Panc1 (cell line): Measurements from ENCODE around the gene INPP4B. TPM values are rescaled to one million over a fixed set of nuclear protein-coding genes. Genes with fewer than 3 reads are reported as not detected.

Experiments used
- ATAC-seq: fragments of 200-7000 bp; cut with Tn5 transposase; 2 replicates; pipeline ENCODE4 v1.9.1; 2020; ENCODE audit warnings: mild to moderate bottlenecking, moderate library complexity
- BruUV-seq: library from RNA; stranded (reverse); fragments of 400-500 nt; replicated peaks from 2 replicates; lab custom pipeline; 2021; lab: Mats Ljungman, UMichigan
- CTCF ChIA-PET: fragments of 300-600 bp; sonication (Branson Sonifier 250); formaldehyde crosslinking; loops from one replicate; lab custom pipeline; 2022; ENCODE audit warnings: antibody characterized with exemption; lab: Charles Lee
- POLR2A ChIA-PET: fragments of 300-600 bp; sonication (Branson Sonifier 250); formaldehyde crosslinking; loops from one replicate; lab custom pipeline; 2022; ENCODE audit warnings: antibody characterized with exemption; lab: Charles Lee
- DNase-seq: peaks from one replicate; pipeline ENCODE4 v3.0.0-alpha.2; 2010; ENCODE audit warnings: low read depth, low spot score
- H3K27ac ChIP-seq: 2 replicates; pipeline ENCODE4 v1.5.1; 2011; ENCODE audit warnings: mild to moderate bottlenecking, low read length, inconsistent platforms
- H3K27me3 ChIP-seq: fragments of 200-500 bp; sonication (Bioruptor generic); 2 replicates; pipeline ENCODE4 v1.6.0; 2014; ENCODE audit warnings: low read length, inconsistent platforms; ENCODE audit not compliant: control insufficient read depth, insufficient read depth
- H3K36me3 ChIP-seq: fragments of 200-500 bp; sonication (Bioruptor generic); 2 replicates; pipeline ENCODE4 v1.5.1; 2014; ENCODE audit warnings: inconsistent platforms, mild to moderate bottlenecking, low read length, moderate library complexity; ENCODE audit not compliant: control insufficient read depth, insufficient read depth
- H3K4me1 ChIP-seq: 2 replicates; pipeline ENCODE4 v1.5.1; 2011; ENCODE audit warnings: inconsistent platforms, mild to moderate bottlenecking, low read length, moderate library complexity; ENCODE audit not compliant: control insufficient read depth, insufficient read depth
- H3K4me3 ChIP-seq, 2 experiments: 2 replicates each; pipeline ENCODE4 v1.5.1; 2011 to 2012; ENCODE audit warnings: low read depth in 2 of 2, low read length in 2 of 2, mild to moderate bottlenecking in 2 of 2, inconsistent platforms in 1 of 2, moderate library complexity in 1 of 2
- H3K9me3 ChIP-seq: fragments of 200-500 bp; sonication (Bioruptor generic); 2 replicates; pipeline ENCODE4 v1.5.1; 2014; ENCODE audit warnings: low read depth, mild to moderate bottlenecking, inconsistent platforms, low read length, moderate library complexity; ENCODE audit not compliant: control insufficient read depth, insufficient read depth
- POLR2AphosphoS5 ChIP-seq: IDR thresholded peaks from 2 replicates; pipeline ENCODE4 v1.6.1; 2012; ENCODE audit warnings: mild to moderate bottlenecking, low read depth, low read length, moderate library complexity
- SIN3A ChIP-seq: IDR thresholded peaks from 2 replicates; pipeline ENCODE4 v1.6.1; 2012; ENCODE audit warnings: low read depth, mild to moderate bottlenecking, low read length, moderate library complexity, borderline replicate concordance; ENCODE audit not compliant: insufficient read depth
- TCF7L2 ChIP-seq: IDR thresholded peaks from 2 replicates; pipeline ENCODE4 v1.6.1; 2011; ENCODE audit warnings: mild to moderate bottlenecking, low read depth, low read length, inconsistent platforms
- in situ Hi-C: cut with HindIII; loops from 2 replicates; pipeline ENCODE4 v1.10.0; 2016; ENCODE audit warnings: low sequenced_read_pairs, low pct_unique_long_range_greater_than_20kb
- intact Hi-C: fragments of 100-400 bp; cut with micrococcal nuclease; formaldehyde crosslinking; loops from one replicate; pipeline ENCODE4 v1.10.0; 2022; ENCODE audit not compliant: unreplicated experiment
- total RNA-seq: library from RNA; stranded (reverse); gene quantifications from one replicate; pipeline ENCODE4 v1.2.1, GENCODE V29; 2021; ENCODE audit not compliant: unreplicated experiment
- TF ChIP-seq, protein P1 (sequence below), 2 experiments: IDR thresholded peaks; 2 replicates each; pipeline ENCODE4 v1.6.1; 2011 to 2012; ENCODE audit warnings: low read depth in 2 of 2, control low read depth in 1 of 2, low read length in 1 of 2, mild to moderate bottlenecking in 1 of 2, moderate library complexity in 1 of 2; ENCODE audit not compliant: insufficient read depth in 1 of 2
- TF ChIP-seq, protein P2 (sequence below): fragments of 450-650 bp; IDR thresholded peaks from 2 replicates; pipeline ENCODE4 v1.5.1; 2017; ENCODE audit warnings: mild to moderate bottlenecking

INPP4B gene
- total RNA-seq, 1 experiment from 2014 or later = 4.5 TPM

DNA sequence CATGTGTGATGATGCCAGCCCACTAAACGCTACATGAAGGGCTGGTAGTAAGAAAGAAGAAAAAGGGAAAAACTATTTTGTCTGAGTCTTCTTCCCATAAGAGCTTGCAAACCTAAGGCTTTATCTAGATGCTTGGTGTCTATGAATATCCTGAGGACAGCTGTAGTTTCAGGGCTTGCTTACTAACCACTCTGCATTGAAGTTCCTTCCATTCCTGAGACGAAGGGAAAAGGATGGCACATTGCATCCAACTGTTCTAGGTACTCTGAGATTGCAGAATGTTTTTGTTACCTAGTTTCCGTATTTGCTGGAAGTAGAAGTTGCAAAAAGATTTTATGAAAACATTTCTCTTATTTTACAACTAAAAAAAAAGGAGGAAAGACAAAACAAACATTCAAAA, 665.1 kb downstream of the INPP4B start:
- H3K9me3 ChIP-seq = no peaks in the 10 kb centered on the region
- POLR2A ChIA-PET = no interaction called here
- no peak for DNase-seq
- no peak for ATAC-seq
- H3K27ac ChIP-seq = no peak overlapping the region
- H3K36me3 ChIP-seq = no peaks in the 10 kb centered on the region
- no TSS peak for BruUV-seq
- no peak overlapping the region for H3K4me3 ChIP-seq
- TF ChIP-seq SIN3A (no peak), POLR2AphosphoS5 (no peak), TCF7L2 (no peak)
- TF ChIP-seq, protein P1, sequence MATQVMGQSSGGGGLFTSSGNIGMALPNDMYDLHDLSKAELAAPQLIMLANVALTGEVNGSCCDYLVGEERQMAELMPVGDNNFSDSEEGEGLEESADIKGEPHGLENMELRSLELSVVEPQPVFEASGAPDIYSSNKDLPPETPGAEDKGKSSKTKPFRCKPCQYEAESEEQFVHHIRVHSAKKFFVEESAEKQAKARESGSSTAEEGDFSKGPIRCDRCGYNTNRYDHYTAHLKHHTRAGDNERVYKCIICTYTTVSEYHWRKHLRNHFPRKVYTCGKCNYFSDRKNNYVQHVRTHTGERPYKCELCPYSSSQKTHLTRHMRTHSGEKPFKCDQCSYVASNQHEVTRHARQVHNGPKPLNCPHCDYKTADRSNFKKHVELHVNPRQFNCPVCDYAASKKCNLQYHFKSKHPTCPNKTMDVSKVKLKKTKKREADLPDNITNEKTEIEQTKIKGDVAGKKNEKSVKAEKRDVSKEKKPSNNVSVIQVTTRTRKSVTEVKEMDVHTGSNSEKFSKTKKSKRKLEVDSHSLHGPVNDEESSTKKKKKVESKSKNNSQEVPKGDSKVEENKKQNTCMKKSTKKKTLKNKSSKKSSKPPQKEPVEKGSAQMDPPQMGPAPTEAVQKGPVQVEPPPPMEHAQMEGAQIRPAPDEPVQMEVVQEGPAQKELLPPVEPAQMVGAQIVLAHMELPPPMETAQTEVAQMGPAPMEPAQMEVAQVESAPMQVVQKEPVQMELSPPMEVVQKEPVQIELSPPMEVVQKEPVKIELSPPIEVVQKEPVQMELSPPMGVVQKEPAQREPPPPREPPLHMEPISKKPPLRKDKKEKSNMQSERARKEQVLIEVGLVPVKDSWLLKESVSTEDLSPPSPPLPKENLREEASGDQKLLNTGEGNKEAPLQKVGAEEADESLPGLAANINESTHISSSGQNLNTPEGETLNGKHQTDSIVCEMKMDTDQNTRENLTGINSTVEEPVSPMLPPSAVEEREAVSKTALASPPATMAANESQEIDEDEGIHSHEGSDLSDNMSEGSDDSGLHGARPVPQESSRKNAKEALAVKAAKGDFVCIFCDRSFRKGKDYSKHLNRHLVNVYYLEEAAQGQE (IDR thresholded peaks at IDR 0.05; ENCODE audit: insufficient read depth in 1 of 2, low read depth in 2 of 2, low read length in 1 of 2) = no peak
- TF ChIP-seq, protein P2, sequence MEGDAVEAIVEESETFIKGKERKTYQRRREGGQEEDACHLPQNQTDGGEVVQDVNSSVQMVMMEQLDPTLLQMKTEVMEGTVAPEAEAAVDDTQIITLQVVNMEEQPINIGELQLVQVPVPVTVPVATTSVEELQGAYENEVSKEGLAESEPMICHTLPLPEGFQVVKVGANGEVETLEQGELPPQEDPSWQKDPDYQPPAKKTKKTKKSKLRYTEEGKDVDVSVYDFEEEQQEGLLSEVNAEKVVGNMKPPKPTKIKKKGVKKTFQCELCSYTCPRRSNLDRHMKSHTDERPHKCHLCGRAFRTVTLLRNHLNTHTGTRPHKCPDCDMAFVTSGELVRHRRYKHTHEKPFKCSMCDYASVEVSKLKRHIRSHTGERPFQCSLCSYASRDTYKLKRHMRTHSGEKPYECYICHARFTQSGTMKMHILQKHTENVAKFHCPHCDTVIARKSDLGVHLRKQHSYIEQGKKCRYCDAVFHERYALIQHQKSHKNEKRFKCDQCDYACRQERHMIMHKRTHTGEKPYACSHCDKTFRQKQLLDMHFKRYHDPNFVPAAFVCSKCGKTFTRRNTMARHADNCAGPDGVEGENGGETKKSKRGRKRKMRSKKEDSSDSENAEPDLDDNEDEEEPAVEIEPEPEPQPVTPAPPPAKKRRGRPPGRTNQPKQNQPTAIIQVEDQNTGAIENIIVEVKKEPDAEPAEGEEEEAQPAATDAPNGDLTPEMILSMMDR = no peak
- H3K27me3 ChIP-seq = no peaks in the 10 kb centered on the region
- intact Hi-C loops (no loop called here), in situ Hi-C loops (no loop called here)
- CTCF ChIA-PET = no interaction called here
- no peaks in the 10 kb centered on the region for H3K4me1 ChIP-seq

DNA sequence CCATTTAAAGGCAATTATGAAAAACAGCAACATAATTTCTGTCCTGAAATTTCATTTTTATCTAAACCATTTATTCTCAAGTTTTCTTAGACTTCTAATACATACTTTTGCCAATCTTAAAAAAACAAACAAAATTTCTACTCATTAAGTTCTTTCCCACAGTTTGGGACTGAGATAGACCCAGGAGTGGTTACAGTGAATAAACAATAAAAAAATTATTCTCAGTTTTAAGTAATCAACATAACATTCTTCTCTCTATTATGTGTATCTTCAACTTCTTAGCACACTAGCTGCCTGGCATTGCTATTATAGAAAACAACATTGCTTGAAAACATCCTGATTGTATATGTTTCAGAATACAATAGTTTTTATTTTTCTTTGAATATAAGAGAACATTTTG, 676.9 kb downstream of the INPP4B start:
- POLR2A ChIA-PET = no interaction called here
- intact Hi-C loops = no loop called here
- no peak for TF ChIP-seq TCF7L2
- TF ChIP-seq SIN3A = no peak
- TF ChIP-seq, protein P1 (IDR thresholded peaks at IDR 0.05; ENCODE audit: insufficient read depth in 1 of 2, low read depth in 2 of 2, low read length in 1 of 2) = no peak
- TF ChIP-seq POLR2AphosphoS5 = no peak
- TF ChIP-seq, protein P2 = no peak
- CTCF ChIA-PET = no interaction called here
- BruUV-seq = no TSS peak
- Histone ChIP-seq H3K27me3 (no peaks in the 10 kb centered on the region), H3K27ac (no peak overlapping the region), H3K4me1 (no peaks in the 10 kb centered on the region), H3K9me3 (no peaks in the 10 kb centered on the region), H3K4me3 (no peak overlapping the region), H3K36me3 (no peaks in the 10 kb centered on the region)
- DNase-seq = no peak
- ATAC-seq = no peak
- in situ Hi-C loops = no loop called here
